DMS153 (cell line): Measurements from ENCODE around the gene MYO10.

Experiments
- DNase-seq: peaks from one replicate; lab custom pipeline; 2025; lab: John Stamatoyannopoulos, UW

The MYO10 gene

DNA sequence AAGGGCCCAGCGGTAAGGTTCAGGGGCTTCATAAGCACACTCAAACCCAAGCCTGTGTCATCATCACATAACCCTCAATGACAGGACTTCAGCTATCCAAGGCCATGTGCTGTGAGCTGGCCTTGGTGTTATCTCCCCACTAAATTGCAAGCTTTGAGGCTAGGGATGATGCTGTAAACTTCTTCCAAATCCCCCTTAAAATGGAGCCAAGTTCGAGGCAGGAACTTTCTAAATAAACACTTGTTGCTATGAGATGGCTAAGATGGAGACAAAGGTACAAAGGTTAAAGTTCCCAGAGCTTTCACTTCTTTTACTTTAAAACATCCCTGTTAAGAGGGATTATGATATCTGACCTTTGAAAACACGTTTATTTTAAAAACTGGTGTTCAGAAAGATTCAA is 123.6 kb downstream of the MYO10 start:
- DNase-seq, result no peak

DNA sequence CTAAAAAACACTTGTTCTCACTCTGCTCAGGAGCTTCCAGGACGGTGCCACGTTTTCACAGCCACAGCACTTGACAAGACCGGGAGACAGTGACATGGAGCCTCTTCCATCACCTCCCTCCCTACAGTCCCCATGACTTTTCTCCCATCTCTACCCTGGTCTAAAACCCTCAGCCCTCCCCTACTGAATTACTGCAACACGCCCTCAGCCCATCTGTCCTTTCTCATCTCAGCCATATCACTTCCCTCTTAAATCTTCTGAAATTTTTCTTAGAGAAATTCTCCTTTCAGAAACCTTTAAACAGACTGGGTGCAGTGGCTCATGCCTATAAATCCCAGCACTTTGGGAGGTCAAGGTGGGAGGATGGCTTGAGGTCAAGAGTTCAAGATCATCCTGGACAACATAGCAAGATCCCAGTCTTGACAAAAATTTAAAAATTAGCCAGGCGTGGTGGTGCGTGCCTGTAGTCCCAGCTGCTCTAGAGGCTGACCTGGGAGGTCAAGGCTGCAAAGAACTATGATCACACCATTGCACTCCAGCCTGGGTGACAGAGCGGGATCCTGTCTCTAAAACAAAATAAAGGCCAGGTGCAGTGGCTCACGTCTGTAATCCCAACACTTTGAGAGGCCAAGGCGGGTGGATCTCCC is 125.8 kb downstream of the MYO10 start:
- DNase-seq, result no peak

DNA sequence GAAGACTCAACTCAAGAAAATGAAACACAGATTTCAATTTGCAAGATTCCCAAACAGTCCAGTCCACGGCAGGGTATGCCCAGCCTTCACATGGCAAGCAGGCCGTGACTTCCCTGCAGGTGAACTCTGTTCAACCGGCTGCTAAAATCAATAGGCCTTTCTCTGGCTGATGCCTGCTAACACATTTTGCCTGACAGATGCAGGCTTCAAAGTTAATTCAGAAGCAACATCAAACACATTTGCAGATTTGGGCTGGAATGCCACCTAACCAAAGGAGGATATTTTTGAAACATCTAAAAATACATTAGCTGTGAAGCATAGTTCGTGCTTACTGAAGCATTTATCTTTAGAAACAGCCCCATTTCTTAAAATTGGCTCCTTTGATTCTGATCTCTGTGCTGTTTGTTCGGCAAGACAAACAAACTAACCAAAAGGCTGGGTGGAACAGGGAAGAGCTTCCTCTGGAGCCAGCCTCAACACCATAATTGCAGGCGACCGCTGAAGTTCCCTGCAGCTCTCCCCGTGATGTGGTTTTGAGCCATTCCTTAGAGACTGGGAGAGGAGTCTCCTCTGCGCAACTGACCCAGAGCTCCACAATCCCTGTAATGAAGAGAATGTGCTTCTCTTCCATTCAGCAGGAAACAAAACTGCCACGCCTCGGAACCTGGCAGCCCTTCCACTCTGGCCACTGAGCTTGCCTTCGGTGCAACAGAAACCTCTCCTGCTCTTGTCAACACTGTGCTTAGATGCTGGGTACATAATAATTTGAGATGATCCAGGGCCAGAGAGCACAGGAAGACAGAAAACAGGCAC is 126.5 kb downstream of the MYO10 start:
- DNase-seq, result peak; percentile 33

DNA sequence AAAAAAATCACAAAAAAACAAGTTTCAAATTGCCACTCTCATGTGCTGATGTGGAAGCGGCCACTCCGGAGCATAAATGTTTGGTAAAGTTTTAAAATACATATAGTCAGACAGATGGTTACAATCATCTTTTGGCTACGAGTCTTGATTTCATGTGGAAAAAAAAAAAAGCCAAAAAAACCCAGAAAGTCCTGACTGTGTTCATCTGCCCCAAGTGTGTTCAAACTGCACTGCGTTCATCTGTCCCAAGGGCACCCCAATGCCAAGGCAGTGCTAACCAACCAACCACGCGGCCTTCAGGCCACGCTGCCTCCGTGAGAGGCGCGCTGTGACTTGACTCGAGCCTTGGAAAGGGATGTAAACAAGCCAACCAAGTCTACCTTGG is 127.1 kb downstream of the MYO10 start:
- no peak for DNase-seq

DNA sequence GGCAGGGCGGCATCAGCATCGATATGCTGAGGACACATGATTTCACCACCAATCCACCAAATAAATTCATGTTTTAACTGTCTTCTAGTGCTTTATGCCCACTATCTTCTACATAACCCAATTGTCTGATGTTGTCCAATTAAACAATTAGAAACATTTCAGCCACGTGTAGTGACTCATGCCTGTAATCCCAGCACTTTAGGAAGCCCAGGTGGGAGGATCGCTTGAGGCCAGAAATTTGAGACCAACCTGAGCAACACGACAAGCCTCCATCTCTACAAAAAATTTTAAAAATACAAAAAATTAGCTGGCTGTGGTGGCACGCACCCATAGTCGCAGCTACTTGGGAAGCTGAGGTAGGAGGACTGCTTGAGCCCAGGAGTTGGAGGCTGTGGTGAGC is 128.1 kb downstream of the MYO10 start:
- no peak for DNase-seq

DNA sequence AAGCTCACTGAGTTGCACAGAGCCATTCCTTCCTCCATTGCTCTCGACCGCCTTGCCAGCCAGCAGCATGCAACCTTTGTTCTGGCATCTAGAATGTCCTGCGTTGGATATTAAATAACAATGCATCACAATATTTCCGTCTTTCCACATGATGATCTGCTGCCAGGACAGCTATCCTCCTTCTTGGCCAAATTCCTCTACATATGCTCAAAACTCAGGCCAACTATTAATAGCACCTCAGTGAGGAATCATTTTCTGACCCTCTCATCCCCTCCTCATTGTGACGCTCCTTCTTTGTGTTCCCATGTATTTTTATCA is 128.6 kb downstream of the MYO10 start:
- DNase-seq, result no peak

DNA sequence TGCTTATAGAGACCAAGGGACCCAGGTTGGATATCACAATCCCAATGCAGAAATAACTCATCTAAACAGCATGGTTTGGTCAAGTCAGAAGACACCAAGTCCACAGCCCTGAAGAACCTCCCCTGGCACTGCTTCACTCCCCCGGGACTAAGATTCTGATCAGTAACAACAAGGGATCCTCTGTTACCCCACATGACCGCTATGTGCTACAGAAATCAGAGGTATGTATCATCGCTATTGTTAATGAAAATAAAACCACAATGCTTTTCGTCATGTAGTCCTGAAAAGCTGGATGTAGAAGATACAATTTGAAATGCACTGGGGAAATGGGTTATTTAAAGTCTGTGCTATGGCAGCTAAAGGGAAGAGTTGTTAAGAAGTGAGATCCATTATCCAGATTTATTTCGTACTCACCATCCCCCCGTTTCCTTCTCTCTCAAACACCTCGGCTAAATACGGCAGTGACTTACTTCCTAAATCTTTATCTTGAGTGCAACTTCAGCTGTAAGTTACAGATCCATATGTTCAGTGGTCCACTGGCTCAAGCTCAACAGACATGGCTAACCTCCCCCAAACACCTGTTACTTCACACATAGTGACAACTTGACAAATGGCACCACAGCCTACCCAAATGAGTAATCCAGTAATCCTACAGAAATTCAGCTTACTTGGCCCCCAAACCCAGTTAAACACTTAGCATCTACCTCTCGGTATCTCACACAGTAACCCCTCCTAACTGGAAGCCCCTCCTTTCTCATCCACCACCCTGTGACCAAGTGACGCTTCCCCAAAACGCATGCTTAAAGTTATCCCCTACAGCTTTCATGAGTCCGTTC is 129.2 kb downstream of the MYO10 start:
- DNase-seq, result no peak

DNA sequence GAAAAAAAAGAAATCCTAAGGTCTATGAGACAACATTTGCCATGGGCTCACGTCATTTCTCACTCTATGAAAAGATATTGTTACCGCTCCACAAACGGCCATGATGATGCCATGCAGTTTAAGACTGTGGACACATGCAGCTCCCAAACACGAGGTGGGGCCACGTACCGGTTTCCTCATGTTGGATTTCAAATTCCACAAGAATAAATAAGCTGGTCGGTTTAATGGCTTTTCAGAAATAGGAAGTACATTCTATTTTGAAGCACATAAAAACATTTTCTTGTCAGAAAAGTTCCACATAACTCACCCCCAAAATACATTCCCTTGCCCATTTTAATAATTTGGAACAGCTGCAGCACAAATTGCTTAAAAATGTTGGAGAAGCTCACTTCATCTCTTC is 130.6 kb downstream of the MYO10 start:
- no peak for DNase-seq

DNA sequence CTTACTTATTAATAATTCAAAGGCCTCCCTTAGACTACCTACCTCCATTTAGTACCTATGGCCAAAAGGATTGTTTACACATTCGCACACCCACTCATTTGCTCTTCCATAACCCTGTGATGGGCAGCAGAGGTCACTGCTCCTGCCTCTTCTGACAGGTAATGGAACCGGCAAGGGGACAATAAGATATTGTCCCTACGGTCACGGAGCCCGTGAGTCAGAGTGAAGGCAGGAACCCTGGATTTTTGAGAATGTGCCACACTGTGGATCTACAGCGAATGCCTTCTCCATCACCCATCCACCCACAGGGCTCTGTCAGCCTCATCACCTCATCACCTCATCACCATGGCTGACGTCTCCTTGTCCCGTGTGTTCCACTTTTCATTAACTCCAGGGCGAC is 132.3 kb downstream of the MYO10 start:
- no peak for DNase-seq

DNA sequence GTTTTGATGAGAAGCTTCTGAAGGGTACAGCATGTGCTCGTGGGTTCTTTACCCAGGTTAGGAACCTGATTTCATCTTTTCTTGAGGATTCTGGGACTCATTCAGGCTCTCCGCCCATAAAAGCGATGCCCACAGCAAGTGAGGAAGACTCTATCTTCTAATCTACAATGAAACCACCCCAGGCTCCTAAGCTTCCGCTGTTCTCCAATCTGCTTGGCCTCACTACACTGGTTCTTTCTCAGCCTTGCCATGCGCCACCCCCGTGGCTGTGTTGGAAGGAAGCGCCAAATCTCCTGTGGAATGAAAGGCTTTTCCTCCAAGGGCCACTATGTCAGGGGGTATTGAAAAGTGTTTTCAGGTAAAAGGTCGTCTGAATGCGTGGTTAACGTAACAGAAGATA is 135.6 kb downstream of the MYO10 start:
- DNase-seq, result no peak

DNA sequence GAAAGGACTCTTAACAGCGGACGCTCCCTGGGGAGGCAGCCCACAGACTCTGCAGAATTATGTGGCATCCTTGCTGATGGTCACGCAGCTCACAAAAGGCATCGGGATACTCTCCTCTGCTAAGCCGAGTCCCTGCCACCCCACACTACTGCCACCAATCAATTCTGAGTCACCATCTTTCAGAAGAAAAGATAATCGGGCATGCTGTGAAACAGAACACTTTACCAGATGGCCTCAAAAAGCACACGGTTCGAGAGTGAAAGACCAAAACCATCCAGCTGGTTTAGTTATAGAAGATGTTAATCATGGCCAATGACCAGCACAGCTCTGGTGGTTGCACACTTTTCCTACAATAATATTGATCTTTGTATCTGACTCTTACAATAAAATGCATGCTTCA is 136.3 kb downstream of the MYO10 start:
- no peak for DNase-seq

DNA sequence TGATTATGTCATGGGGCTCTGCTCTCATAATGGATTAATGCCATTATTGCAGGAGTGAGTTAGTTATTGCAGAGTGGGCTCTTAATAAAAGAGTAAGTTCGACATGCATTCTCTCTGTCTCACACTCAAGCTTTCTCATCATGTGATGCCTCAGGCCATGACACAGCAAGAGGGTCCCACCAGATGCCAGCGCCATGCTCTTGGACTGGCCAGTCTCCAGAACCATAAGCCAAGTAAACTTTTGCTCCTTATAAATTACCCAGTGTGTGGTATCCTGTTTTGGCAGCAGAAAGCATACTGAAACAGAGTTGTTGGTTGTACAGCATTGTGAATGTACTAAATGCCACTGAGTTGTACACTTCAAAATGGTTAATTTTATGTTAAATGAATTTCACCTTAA is 138.1 kb downstream of the MYO10 start:
- no peak for DNase-seq

DNA sequence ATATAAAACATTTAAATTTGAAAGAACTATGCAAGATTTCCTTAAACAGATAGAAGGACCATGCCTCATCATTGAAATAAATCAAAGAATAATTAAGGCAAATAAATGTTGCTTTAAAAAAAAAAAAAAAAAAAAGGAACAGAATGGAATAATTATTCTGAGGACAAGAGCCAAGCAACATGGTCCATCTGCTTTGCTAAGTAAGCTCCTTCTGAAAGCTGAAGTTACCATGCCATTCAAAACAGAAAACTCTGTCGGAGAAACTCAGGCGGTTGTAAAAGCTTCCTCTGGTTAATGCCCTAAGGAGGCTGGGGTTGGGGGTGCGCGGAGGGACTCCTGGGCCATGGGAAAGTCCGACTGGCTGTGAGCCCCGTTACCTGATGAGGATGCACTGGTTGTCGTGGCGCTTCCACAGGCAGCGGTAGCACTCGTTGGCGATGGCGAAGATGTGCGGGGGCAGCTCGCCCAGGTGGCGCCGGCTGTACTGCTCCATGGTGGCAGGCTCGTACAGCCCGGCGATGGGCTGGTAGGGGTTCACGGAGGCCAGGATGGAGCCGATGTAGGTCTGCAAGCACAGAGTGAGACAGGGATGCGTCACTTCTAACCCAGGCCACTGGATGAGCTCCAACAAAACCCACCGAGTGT is 141.7 kb downstream of the MYO10 start:
- no peak for DNase-seq

DNA sequence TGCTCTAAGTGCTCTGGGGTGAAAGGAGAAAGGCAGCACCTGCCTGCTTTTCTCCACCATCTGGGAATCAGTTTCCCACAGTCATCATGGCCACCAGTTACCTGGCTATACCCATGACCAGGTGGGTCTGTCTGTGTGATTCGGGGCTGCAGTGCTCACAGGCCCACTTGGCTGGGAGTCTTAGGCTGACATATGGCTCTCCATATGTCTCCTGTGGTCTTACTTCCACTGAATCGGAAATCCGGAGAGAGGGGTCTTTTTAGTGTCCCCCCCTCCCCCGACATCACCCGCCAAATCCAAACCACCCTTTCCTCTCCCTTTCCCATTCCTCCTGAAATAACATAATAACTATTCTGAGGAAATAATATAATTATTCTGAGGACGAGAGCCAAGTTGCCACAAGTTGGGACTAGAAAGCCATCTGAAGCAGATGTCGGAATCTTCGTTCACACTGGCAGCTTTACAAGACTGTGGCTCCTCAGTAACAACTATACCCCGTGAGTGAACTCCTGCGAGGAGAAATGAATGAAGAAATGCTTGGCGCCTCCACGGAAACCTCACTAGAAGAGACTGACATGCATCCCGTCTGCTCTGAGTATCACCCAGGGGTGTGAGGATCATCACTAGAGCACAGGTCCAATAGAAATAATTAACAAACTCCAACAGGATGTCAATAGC is 143.4 kb downstream of the MYO10 start:
- DNase-seq, result no peak

DNA sequence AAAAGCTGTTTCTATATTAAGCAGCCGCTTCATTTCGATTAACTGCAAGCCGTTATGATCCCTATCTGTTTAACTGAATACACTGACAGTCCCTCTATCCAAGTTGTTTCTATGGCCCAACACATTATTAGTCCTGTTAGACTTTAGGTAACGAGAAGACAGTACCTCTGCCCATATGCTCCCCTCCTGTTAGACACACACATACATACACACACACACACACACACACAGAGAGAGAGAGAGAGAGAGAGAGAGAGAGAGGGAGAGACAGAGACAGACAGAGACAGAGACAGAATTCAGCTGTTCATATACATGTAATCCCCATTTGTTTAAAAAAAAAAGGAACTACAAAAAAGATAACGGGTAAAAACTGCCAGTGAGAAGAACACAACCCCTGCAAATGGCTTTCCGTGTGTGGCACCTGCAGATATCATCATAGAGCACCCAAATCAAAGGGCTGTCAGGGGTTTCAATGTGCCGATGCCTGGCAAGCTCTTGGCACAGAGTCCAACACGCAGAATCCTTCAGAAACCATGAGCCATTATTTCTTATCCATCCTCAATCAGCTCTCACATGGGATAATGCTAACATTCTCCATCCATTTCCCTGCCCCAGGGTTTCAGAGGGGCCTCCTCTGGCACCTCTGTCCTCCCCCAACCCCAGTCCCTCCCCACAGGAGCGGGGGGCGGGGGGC is 144.0 kb downstream of the MYO10 start:
- no peak for DNase-seq

DNA sequence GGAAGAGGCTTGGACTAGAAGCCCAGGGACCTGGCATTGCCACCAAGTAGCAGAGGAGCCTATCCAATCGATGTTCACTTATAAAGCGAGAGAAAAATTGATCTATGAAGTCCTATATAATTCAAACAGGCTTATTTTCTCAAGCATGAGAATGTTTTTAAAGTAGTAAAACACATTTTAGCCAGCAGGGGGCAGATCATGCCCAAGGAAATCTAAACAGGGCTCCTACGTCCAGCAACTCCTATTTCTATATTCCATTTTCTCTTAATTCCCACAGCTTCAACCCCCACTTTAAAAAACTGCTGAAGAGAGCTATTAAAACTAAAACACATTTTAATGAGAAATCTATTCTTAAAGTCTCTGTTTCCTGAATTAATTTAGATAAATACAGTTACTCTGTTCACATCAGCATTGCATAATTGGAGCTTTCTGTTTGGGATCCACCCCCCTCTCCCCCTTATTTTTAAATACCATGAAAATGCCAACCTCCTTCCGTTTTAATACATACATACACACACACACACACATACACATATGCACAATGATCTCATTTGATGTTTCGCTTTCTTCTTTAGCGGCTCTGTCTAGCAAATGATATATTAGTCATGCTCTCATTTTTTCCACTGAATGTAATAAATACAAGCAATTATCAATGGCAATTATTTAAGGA is 144.9 kb downstream of the MYO10 start:
- peak; percentile 43 for DNase-seq

DNA sequence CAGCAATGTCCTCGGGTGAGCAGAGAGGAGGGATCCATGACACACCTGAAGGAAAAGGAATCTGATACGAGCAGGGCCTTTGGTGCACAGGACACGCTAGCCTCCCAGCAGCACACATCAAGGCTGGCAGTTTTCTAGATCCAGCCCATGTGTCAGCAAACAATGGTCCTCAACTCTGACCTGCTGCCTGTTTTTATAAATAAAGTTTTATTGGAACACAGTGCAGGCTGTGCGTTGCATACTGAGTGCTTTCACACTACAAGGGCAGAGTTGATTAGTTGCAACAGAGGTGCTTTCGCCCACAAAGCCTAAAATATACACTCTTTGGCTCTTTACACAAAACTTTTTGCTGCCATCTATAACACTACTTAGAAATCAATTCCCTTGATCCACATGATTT is 147.1 kb downstream of the MYO10 start:
- DNase-seq, result no peak

DNA sequence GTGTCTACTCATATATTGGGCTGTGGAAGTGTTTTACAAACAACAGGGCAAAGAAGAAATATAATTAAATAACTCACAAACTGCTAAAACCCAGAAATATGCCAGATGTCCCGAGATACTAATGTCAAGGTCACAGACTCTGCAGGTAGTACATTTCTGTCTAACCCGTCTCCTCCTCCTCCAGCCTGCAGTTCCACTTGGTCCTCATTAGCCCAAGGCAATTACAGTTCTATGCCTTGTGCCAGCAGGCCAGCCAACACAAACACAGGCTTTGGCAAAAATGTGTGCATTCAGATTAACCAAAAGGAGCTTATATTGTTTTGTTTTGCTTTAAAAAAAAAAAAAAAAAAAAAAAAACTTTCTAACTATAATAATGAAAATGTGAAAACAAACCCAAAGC is 148.8 kb downstream of the MYO10 start:
- no peak for DNase-seq

DNA sequence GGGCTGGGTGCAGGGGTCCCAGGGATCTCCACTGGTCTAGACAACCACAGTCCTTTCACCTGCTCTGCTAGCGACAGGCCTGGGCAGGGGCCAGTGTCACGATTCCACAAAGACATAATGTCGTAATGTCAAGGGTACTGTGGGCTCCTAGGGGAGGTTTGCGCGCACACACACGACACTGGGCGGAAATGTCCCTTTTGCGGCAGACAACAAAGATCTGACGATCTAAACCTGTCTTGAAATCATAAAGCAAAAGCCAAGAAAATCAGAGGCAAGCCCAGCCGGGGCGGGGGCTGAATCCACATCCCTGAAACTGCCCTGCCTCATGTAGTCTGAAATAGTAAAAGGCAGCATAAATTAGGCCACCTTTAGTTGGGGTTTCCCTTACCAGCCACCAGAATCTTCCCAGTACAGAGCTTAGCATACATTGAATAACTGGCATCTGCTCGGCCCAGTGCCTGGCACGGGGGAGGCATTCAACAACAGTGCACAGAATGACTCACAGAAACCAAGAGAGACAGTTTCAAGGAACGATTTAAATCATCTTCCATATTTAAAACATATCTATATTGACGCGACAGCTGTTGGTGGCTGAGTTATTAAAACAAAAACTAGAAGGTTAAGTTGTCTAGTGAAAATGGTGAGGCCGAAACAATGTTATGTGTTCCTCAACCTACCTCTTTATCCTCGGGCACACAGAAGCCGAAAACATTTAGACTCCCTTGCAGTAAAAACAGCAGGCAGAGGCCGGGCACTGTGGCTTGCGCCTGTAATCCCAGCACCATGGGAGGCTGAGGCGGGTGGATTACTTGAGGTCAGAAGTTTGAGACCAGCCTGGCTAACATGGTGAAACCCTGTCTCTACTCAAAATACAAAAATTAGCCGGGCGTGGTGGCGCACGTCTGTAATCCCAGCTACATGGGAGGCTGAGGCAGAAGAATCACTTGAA is 151.0 kb downstream of the MYO10 start:
- DNase-seq, result no peak

DNA sequence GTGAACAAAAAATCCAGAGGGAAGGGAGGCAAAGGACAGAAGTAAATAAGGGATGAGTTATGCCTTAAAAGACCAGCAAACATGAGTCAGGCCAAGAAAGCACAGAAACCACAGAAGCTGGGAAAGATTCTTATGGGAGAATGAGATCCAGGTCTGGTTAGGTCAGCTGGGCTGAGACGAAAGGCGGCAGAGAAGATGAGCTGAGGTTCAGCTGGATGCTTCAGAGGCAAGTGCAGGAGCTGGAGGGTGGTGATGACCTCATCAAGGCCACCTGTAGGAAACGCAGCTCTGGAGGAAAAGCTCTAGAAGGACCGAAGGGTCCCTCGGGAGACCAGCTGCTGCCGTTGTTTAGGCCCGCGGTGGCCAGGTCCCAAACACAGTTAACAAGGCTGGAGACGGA is 152.0 kb downstream of the MYO10 start:
- DNase-seq, result no peak
